Panc1 (cell line): ENCODE data around the gene ERC2. TPM values are rescaled to one million over a fixed set of nuclear protein-coding genes. Genes with fewer than 3 reads are reported as not detected.

ENCODE experiments used
- ATAC-seq: fragments of 200-7000 bp; cut with Tn5 transposase; 2 replicates; pipeline ENCODE4 v1.9.1; 2020; ENCODE audit warnings: mild to moderate bottlenecking, moderate library complexity
- BruUV-seq: library from RNA; stranded (reverse); fragments of 400-500 nt; replicated peaks from 2 replicates; lab custom pipeline; 2021; lab: Mats Ljungman, UMichigan
- CTCF ChIA-PET: fragments of 300-600 bp; sonication (Branson Sonifier 250); formaldehyde crosslinking; loops from one replicate; lab custom pipeline; 2022; ENCODE audit warnings: antibody characterized with exemption; lab: Charles Lee
- POLR2A ChIA-PET: fragments of 300-600 bp; sonication (Branson Sonifier 250); formaldehyde crosslinking; loops from one replicate; lab custom pipeline; 2022; ENCODE audit warnings: antibody characterized with exemption; lab: Charles Lee
- DNase-seq: peaks from one replicate; pipeline ENCODE4 v3.0.0-alpha.2; 2010; ENCODE audit warnings: low read depth, low spot score
- H3K27ac ChIP-seq: 2 replicates; pipeline ENCODE4 v1.5.1; 2011; ENCODE audit warnings: mild to moderate bottlenecking, low read length, inconsistent platforms
- H3K27me3 ChIP-seq: fragments of 200-500 bp; sonication (Bioruptor generic); 2 replicates; pipeline ENCODE4 v1.6.0; 2014; ENCODE audit warnings: low read length, inconsistent platforms; ENCODE audit not compliant: control insufficient read depth, insufficient read depth
- H3K36me3 ChIP-seq: fragments of 200-500 bp; sonication (Bioruptor generic); 2 replicates; pipeline ENCODE4 v1.5.1; 2014; ENCODE audit warnings: inconsistent platforms, mild to moderate bottlenecking, low read length, moderate library complexity; ENCODE audit not compliant: control insufficient read depth, insufficient read depth
- H3K4me1 ChIP-seq: 2 replicates; pipeline ENCODE4 v1.5.1; 2011; ENCODE audit warnings: inconsistent platforms, mild to moderate bottlenecking, low read length, moderate library complexity; ENCODE audit not compliant: control insufficient read depth, insufficient read depth
- H3K4me3 ChIP-seq, 2 experiments: 2 replicates each; pipeline ENCODE4 v1.5.1; 2011 to 2012; ENCODE audit warnings: low read depth in 2 of 2, low read length in 2 of 2, mild to moderate bottlenecking in 2 of 2, inconsistent platforms in 1 of 2, moderate library complexity in 1 of 2
- H3K9me3 ChIP-seq: fragments of 200-500 bp; sonication (Bioruptor generic); 2 replicates; pipeline ENCODE4 v1.5.1; 2014; ENCODE audit warnings: low read depth, mild to moderate bottlenecking, inconsistent platforms, low read length, moderate library complexity; ENCODE audit not compliant: control insufficient read depth, insufficient read depth
- POLR2AphosphoS5 ChIP-seq: IDR thresholded peaks from 2 replicates; pipeline ENCODE4 v1.6.1; 2012; ENCODE audit warnings: mild to moderate bottlenecking, low read depth, low read length, moderate library complexity
- SIN3A ChIP-seq: IDR thresholded peaks from 2 replicates; pipeline ENCODE4 v1.6.1; 2012; ENCODE audit warnings: low read depth, mild to moderate bottlenecking, low read length, moderate library complexity, borderline replicate concordance; ENCODE audit not compliant: insufficient read depth
- TCF7L2 ChIP-seq: IDR thresholded peaks from 2 replicates; pipeline ENCODE4 v1.6.1; 2011; ENCODE audit warnings: mild to moderate bottlenecking, low read depth, low read length, inconsistent platforms
- in situ Hi-C: cut with HindIII; loops from 2 replicates; pipeline ENCODE4 v1.10.0; 2016; ENCODE audit warnings: low sequenced_read_pairs, low pct_unique_long_range_greater_than_20kb
- intact Hi-C: fragments of 100-400 bp; cut with micrococcal nuclease; formaldehyde crosslinking; loops from one replicate; pipeline ENCODE4 v1.10.0; 2022; ENCODE audit not compliant: unreplicated experiment
- total RNA-seq: library from RNA; stranded (reverse); gene quantifications from one replicate; pipeline ENCODE4 v1.2.1, GENCODE V29; 2021; ENCODE audit not compliant: unreplicated experiment
- TF ChIP-seq, protein P1 (sequence below), 2 experiments: IDR thresholded peaks; 2 replicates each; pipeline ENCODE4 v1.6.1; 2011 to 2012; ENCODE audit warnings: low read depth in 2 of 2, control low read depth in 1 of 2, low read length in 1 of 2, mild to moderate bottlenecking in 1 of 2, moderate library complexity in 1 of 2; ENCODE audit not compliant: insufficient read depth in 1 of 2
- TF ChIP-seq, protein P2 (sequence below): fragments of 450-650 bp; IDR thresholded peaks from 2 replicates; pipeline ENCODE4 v1.5.1; 2017; ENCODE audit warnings: mild to moderate bottlenecking

The ERC2 gene
- total RNA-seq, 1 experiment from 2014 or later = 0.33 TPM

DNA sequence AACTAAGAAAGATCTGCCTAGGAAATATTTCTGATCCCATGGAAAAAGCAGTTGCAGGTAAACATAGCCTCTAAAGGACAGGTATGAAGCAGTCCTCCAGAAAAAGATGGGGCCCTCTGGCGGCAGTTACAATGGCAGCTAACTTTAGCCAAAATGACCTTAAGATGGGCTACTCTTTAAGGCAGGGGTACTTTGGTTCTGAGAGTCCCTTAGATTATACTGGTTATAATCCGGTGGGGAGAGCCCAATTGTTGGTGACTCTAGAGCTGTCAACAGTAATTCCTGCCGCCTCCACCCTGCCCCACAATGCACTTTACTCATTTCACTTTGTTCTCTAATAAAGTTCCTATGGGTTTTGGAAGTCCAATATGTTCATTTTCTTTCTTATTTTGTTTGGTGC lies 568.4 kb downstream of the ERC2 start:
- Histone ChIP-seq H3K27ac (no peak overlapping the region), H3K4me3 (no peak overlapping the region), H3K9me3 (no peaks in the 10 kb centered on the region), H3K27me3 (no peaks in the 10 kb centered on the region), H3K4me1 (no peaks in the 10 kb centered on the region), H3K36me3 (no peaks in the 10 kb centered on the region)
- ChIA-PET CTCF (no interaction called here), POLR2A (no interaction called here)
- no peak for ATAC-seq
- in situ Hi-C loops = no loop called here
- no TSS peak for BruUV-seq
- TF ChIP-seq SIN3A = no peak
- TF ChIP-seq TCF7L2 = no peak
- TF ChIP-seq POLR2AphosphoS5 = no peak
- TF ChIP-seq, protein P1, sequence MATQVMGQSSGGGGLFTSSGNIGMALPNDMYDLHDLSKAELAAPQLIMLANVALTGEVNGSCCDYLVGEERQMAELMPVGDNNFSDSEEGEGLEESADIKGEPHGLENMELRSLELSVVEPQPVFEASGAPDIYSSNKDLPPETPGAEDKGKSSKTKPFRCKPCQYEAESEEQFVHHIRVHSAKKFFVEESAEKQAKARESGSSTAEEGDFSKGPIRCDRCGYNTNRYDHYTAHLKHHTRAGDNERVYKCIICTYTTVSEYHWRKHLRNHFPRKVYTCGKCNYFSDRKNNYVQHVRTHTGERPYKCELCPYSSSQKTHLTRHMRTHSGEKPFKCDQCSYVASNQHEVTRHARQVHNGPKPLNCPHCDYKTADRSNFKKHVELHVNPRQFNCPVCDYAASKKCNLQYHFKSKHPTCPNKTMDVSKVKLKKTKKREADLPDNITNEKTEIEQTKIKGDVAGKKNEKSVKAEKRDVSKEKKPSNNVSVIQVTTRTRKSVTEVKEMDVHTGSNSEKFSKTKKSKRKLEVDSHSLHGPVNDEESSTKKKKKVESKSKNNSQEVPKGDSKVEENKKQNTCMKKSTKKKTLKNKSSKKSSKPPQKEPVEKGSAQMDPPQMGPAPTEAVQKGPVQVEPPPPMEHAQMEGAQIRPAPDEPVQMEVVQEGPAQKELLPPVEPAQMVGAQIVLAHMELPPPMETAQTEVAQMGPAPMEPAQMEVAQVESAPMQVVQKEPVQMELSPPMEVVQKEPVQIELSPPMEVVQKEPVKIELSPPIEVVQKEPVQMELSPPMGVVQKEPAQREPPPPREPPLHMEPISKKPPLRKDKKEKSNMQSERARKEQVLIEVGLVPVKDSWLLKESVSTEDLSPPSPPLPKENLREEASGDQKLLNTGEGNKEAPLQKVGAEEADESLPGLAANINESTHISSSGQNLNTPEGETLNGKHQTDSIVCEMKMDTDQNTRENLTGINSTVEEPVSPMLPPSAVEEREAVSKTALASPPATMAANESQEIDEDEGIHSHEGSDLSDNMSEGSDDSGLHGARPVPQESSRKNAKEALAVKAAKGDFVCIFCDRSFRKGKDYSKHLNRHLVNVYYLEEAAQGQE (IDR thresholded peaks at IDR 0.05; ENCODE audit: insufficient read depth in 1 of 2, low read depth in 2 of 2, low read length in 1 of 2) = no peak
- TF ChIP-seq, protein P2, sequence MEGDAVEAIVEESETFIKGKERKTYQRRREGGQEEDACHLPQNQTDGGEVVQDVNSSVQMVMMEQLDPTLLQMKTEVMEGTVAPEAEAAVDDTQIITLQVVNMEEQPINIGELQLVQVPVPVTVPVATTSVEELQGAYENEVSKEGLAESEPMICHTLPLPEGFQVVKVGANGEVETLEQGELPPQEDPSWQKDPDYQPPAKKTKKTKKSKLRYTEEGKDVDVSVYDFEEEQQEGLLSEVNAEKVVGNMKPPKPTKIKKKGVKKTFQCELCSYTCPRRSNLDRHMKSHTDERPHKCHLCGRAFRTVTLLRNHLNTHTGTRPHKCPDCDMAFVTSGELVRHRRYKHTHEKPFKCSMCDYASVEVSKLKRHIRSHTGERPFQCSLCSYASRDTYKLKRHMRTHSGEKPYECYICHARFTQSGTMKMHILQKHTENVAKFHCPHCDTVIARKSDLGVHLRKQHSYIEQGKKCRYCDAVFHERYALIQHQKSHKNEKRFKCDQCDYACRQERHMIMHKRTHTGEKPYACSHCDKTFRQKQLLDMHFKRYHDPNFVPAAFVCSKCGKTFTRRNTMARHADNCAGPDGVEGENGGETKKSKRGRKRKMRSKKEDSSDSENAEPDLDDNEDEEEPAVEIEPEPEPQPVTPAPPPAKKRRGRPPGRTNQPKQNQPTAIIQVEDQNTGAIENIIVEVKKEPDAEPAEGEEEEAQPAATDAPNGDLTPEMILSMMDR = peak; percentile 62
- intact Hi-C loops = loop anchor here (2.0 to 5.0 kb wide), 2 partner anchors 351 to 1063 kb away; no protein-coding TSS in a partner anchor
- DNase-seq = no peak

DNA sequence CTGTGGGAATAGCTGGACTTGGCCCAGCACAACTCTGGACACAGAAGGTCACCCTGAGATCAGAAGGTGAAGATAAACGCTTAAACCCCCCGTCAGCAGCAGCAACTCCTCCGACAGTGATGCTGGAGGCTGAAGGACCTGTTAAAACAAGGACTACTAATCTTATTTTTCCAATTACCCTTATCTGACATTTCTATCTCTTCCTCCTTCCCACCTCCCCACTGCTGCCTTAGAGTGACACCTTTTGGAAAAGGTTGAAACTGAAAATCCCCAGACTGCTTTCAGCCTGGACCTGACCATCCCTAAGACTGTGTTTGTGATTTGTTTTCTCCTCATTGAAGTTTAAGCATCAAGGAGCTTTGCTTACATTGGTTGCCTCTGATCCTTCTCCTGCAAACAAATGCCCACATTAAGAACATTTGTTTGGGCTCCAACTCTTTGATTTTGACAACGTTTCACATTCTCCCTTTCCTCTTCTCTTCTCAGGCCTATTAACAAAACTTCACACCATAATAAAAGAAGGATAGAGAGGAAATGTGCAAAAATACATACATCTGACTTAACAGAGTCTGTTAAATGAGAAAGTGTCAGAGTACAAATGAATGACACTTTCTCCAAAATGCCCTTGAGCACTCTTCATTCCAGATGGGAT lies 570.6 kb downstream of the ERC2 start:
- no peaks in the 10 kb centered on the region for H3K36me3 ChIP-seq
- intact Hi-C loops = loop anchor here (5.0 kb wide), 1 partner anchor 1060 kb away; no protein-coding TSS in a partner anchor
- no peak for DNase-seq
- in situ Hi-C loops = no loop called here
- ChIA-PET POLR2A (no interaction called here), CTCF (no interaction called here)
- H3K4me1 ChIP-seq = no peaks in the 10 kb centered on the region
- TF ChIP-seq, protein P2 = peak; percentile 43
- TF ChIP-seq SIN3A = no peak
- H3K4me3 ChIP-seq = no peak overlapping the region
- no peak overlapping the region for H3K27ac ChIP-seq
- no peaks in the 10 kb centered on the region for H3K9me3 ChIP-seq
- H3K27me3 ChIP-seq = no peaks in the 10 kb centered on the region
- BruUV-seq = no TSS peak
- peak; percentile 56; the same call in 1 of the 2 replicates for ATAC-seq
